Common myeloid progenitor, CD34-positive (primary cell): ENCODE data around the gene PRR22.
"Not testable (repeated sequence)": the region's sequence is repeated elsewhere in the genome, so short reads cannot be mapped to it uniquely, and the experiment has no call there.

Experiments used
- CTCF ChIA-PET: fragments of 350-600 bp; sonication (Branson Sonifier 250); formaldehyde crosslinking; loops from one replicate; lab custom pipeline; 2021; ENCODE audit warnings: antibody characterized with exemption; lab: Charles Lee
- POLR2A ChIA-PET: fragments of 350-600 bp; sonication (Branson Sonifier 250); formaldehyde crosslinking; loops from one replicate; lab custom pipeline; 2021; ENCODE audit warnings: antibody characterized with exemption; lab: Charles Lee
- DNase-seq, 3 donors: peaks; one replicate each; pipeline versions ENCODE4 v3.0.0 to v3.0.0-alpha.2; 2013
- H3K27ac ChIP-seq, 2 experiments: 1 replicate in 1 of 2; 2 replicates in 1 of 2; pipeline ENCODE4 v1.7.0; 2013; ENCODE audit warnings: inconsistent platforms in 2 of 2, low read length in 2 of 2, mild to moderate bottlenecking in 2 of 2, low read depth in 1 of 2, moderate library complexity in 1 of 2; ENCODE audit not compliant: severe bottlenecking in 2 of 2, insufficient read depth in 1 of 2, poor library complexity in 1 of 2
- H3K27me3 ChIP-seq, 5 experiments: replicated peaks in 2 of 5; 1 replicate in 3 of 5; 2 replicates in 2 of 5; pipeline versions ENCODE4 v1.6.1 to v1.7.0; 2013; ENCODE audit warnings: low read length in 4 of 5, mild to moderate bottlenecking in 2 of 5, moderate library complexity in 2 of 5, inconsistent platforms in 1 of 5; ENCODE audit not compliant: insufficient read depth in 5 of 5, control insufficient read depth in 4 of 5
- H3K36me3 ChIP-seq, 4 experiments: 1 replicate in 2 of 4; 2 replicates in 2 of 4; pipeline versions ENCODE4 v1.6.1 to v1.7.0; 2013; ENCODE audit warnings: low read length in 3 of 4, control low read depth in 1 of 4, mild to moderate bottlenecking in 1 of 4; ENCODE audit not compliant: control insufficient read depth in 4 of 4, insufficient read depth in 4 of 4
- H3K4me1 ChIP-seq, 4 experiments: 1 replicate in 3 of 4; 2 replicates in 1 of 4; pipeline versions ENCODE4 v1.6.1 to v1.7.1; 2013; ENCODE audit warnings: low read length in 3 of 4, mild to moderate bottlenecking in 3 of 4, control low read depth in 1 of 4, inconsistent platforms in 1 of 4, moderate library complexity in 1 of 4; ENCODE audit not compliant: control insufficient read depth in 4 of 4, insufficient read depth in 4 of 4; ENCODE audit errors: control extremely low read depth in 1 of 4
- H3K4me3 ChIP-seq, 7 experiments: 1 replicate in 4 of 7; 2 replicates in 3 of 7; pipeline versions ENCODE4 v1.5.1 to v1.7.0; 2013; ENCODE audit warnings: mild to moderate bottlenecking in 7 of 7, low read length in 6 of 7, moderate library complexity in 6 of 7, inconsistent platforms in 2 of 7, low read depth in 2 of 7, control low read depth in 1 of 7; ENCODE audit not compliant: insufficient read depth in 4 of 7, control insufficient read depth in 1 of 7; ENCODE audit errors: extremely low read depth in 1 of 7
- H3K9me3 ChIP-seq, 5 experiments: 1 replicate in 4 of 5; 2 replicates in 1 of 5; pipeline versions ENCODE4 v1.6.1 to v1.7.1; 2013; ENCODE audit warnings: low read length in 4 of 5, mild to moderate bottlenecking in 2 of 5, inconsistent platforms in 1 of 5, low read depth in 1 of 5, moderate library complexity in 1 of 5; ENCODE audit not compliant: control insufficient read depth in 4 of 5, insufficient read depth in 2 of 5; ENCODE audit errors: control extremely low read depth in 1 of 5
- WGBS: methylation state at CpG from one replicate; pipeline ENCODE4 v1.1.5; 2013; ENCODE audit not compliant: insufficient coverage; 5-methylcytosine and 5-hydroxymethylcytosine counted together

PRR22 gene

GRCh38 chr19:5742051-5742450, 42.5 kb downstream of the PRR22 start:
- Histone ChIP-seq H3K27ac (no peak overlapping the region), H3K9me3 (no peaks in the 10 kb centered on the region), H3K36me3 (no peaks in the 10 kb centered on the region), H3K27me3 (no peaks in the 10 kb centered on the region), H3K4me1 (no peaks in the 10 kb centered on the region), H3K4me3 (no peak overlapping the region)
- no peak for DNase-seq
- CTCF ChIA-PET, result no interaction called here
- 92% methylated on average over 9 of the region's 19 CpGs for WGBS
- POLR2A ChIA-PET, result no interaction called here

- 90% methylated on average over 5 of the region's 8 CpGs for WGBS
- CTCF ChIA-PET, result no interaction called here
Observed at GRCh38 chr19:5738423-5738822, 46.1 kb downstream of the PRR22 start.

GRCh38 chr19:5733172-5733571, 51.4 kb downstream of the PRR22 start:
- WGBS, result 100% methylated on average over 2 of the region's 2 CpGs
- CTCF ChIA-PET, result interaction anchor here (0.6 kb wide), 1 partner anchor 317 kb away, joined by 3 read pairs; no protein-coding TSS in a partner anchor
- POLR2A ChIA-PET, H3K36me3 ChIP-seq, H3K27me3 ChIP-seq, H3K27ac ChIP-seq, DNase-seq, H3K4me1 ChIP-seq, H3K4me3 ChIP-seq, H3K9me3 ChIP-seq: not testable (repeated sequence)

More at GRCh38 chr19:5738423-5738822, 46.1 kb downstream of the PRR22 start:
- POLR2A ChIA-PET, result no interaction called here
- no peak overlapping the region for H3K27ac ChIP-seq
- no peaks in the 10 kb centered on the region for H3K27me3 ChIP-seq
- no peak overlapping the region for H3K4me3 ChIP-seq
- no peaks in the 10 kb centered on the region for H3K4me1 ChIP-seq
- no peaks in the 10 kb centered on the region for H3K9me3 ChIP-seq
- H3K36me3 ChIP-seq, result no peaks in the 10 kb centered on the region
- no peak for DNase-seq
